D721Med (cell line): Measurements from ENCODE around the gene DGAT2L6.

Source experiments
- DNase-seq: peaks from one replicate; pipeline ENCODE4 v3.0.0; 2011; ENCODE audit warnings: low spot score; ENCODE audit not compliant: insufficient read length
- FAIRE-seq: peaks from 2 replicates; lab custom pipeline; 2011; peaks lifted over from hg19 to GRCh38; lab: Jason Lieb, UNC
- CTCF ChIP-seq: IDR thresholded peaks from 2 replicates; pipeline ENCODE4 v1.5.1; 2012; ENCODE audit warnings: mild to moderate bottlenecking, control low read depth; ENCODE audit not compliant: insufficient read depth; ENCODE audit errors: missing control alignments

Gene DGAT2L6

GRCh38 chrX:70138622-70139021 is 38.7 kb upstream of the DGAT2L6 start:
- no peak for TF ChIP-seq CTCF
- FAIRE-seq, result no peak
- DNase-seq, result no peak

- DNase-seq (no peak), FAIRE-seq (no peak)
- TF ChIP-seq CTCF, result no peak
Observed at GRCh38 chrX:70139736-70140135, 37.5 kb upstream of the DGAT2L6 start.

- FAIRE-seq (no peak), DNase-seq (no peak)
- no peak for TF ChIP-seq CTCF
Observed at GRCh38 chrX:70141373-70141772, 35.9 kb upstream of the DGAT2L6 start.

- TF ChIP-seq CTCF, result no peak
- DNase-seq, result no peak
- FAIRE-seq, result no peak
Observed at GRCh38 chrX:70166601-70167590, 10.4 kb upstream of the DGAT2L6 start.

GRCh38 chrX:70168238-70169188 is 8.8 kb upstream of the DGAT2L6 start:
- TF ChIP-seq CTCF, result no peak
- peak; percentile 44 for FAIRE-seq
- no peak for DNase-seq

GRCh38 chrX:70169281-70169680 is 8.0 kb upstream of the DGAT2L6 start:
- TF ChIP-seq CTCF, result no peak
- FAIRE-seq (no peak), DNase-seq (no peak)
